Liver (tissue), 3 donors: ENCODE measurements around the gene TRIO.

Experiments used
- CTCF ChIP-seq: fragments of 150-350 bp; IDR thresholded peaks from 2 replicates; pipeline ENCODE4 v1.5.1; 2017; ENCODE audit warnings: improper control_type of control experiment, low read depth, low read length; ENCODE audit not compliant: missing input control
- EGR1 ChIP-seq, 2 donors: IDR thresholded peaks; 2 replicates each; pipeline ENCODE4 v1.6.1; 2016 to 2018; ENCODE audit warnings: antibody characterized with exemption in 2 of 2, low read depth in 2 of 2
- RAD21 ChIP-seq, 2 donors: IDR thresholded peaks; 2 replicates each; pipeline ENCODE4 v1.6.1; 2016; ENCODE audit warnings: antibody characterized with exemption in 2 of 2, mild to moderate bottlenecking in 2 of 2
- REST ChIP-seq: IDR thresholded peaks from 2 replicates; pipeline ENCODE4 v1.6.1; 2016; ENCODE audit warnings: antibody characterized with exemption, mild to moderate bottlenecking
- SP1 ChIP-seq: IDR thresholded peaks from 2 replicates; pipeline ENCODE4 v1.6.1; 2018; ENCODE audit warnings: antibody characterized with exemption, mild to moderate bottlenecking
- TAF1 ChIP-seq: conservative IDR thresholded peaks from 2 replicates; pipeline ENCODE4 v1.6.1; 2016; ENCODE audit warnings: antibody characterized with exemption, mild to moderate bottlenecking
- YY1 ChIP-seq: IDR thresholded peaks from 2 replicates; pipeline ENCODE4 v1.6.1; 2016; ENCODE audit warnings: antibody characterized with exemption, mild to moderate bottlenecking
- ZBTB33 ChIP-seq: IDR thresholded peaks from 2 replicates; pipeline ENCODE4 v1.6.1; 2016; ENCODE audit warnings: antibody characterized with exemption
- donor health status: healthy.
- donor health status: healthy.

- TF ChIP-seq RAD21 (IDR thresholded peaks at IDR 0.05): peak in 1 of 2 donors; percentile 65
- peak; percentile 37 for TF ChIP-seq CTCF
- no peak for TF ChIP-seq EGR1 (IDR thresholded peaks at IDR 0.05; ENCODE audit: low read depth in 2 of 2)
- no peak for TF ChIP-seq TAF1
- no peak for TF ChIP-seq YY1
- TF ChIP-seq REST: no peak
- no peak for TF ChIP-seq ZBTB33
- no peak for TF ChIP-seq SP1
Observed at GRCh38 chr5:14364576-14365472, 221.7 kb downstream of the TRIO start.
